ENCODE measurements around the gene OMP. TPM values are rescaled to one million over a fixed set of nuclear protein-coding genes. Genes with fewer than 3 reads are reported as not detected.

OMP gene
- total and polyA plus RNA-seq, 2 donors from 2014 or later, result 1.8 TPM; not detected in 1

GRCh38 chr11:77146261-77147035 is 43.8 kb downstream of the OMP start:
- no peak overlapping the region for H3K9ac ChIP-seq (ENCODE audit: low read length in 3 of 3)
- no peaks in the 10 kb centered on the region for H3K27me3 ChIP-seq (ENCODE audit: control insufficient read depth, insufficient read depth, low read length)
- intact Hi-C loops (cut with DNase I), result no loop called here
- no peak for FAIRE-seq
- no peaks in the 10 kb centered on the region for H3K9me3 ChIP-seq (ENCODE audit: control insufficient read depth in 2 of 3, insufficient read depth in 1 of 3, low read length in 3 of 3)
- TF ChIP-seq CTCF (IDR thresholded peaks at IDR 0.05; ENCODE audit: borderline replicate concordance, extremely low read depth, insufficient read depth), result no peak
- H3K27ac ChIP-seq (ENCODE audit: low read depth in 2 of 2, low read length in 2 of 2), result no peak overlapping the region
- DNase-seq, result peak in 1 of 5 donors; percentile 63
- no peaks in the 10 kb centered on the region for H3K36me3 ChIP-seq (ENCODE audit: control insufficient read depth in 2 of 3, insufficient read depth in 3 of 3, low read length in 3 of 3)
- H3K4me1 ChIP-seq (ENCODE audit: control insufficient read depth in 2 of 3, insufficient read depth in 2 of 3, low read depth in 1 of 3, low read length in 3 of 3), result peaks cover 0 to 13% (median 5%) of the 10 kb centered on the region in 3 donors
- H3K4me3 ChIP-seq (ENCODE audit: low read length in 3 of 3), result no peak overlapping the region

DNA sequence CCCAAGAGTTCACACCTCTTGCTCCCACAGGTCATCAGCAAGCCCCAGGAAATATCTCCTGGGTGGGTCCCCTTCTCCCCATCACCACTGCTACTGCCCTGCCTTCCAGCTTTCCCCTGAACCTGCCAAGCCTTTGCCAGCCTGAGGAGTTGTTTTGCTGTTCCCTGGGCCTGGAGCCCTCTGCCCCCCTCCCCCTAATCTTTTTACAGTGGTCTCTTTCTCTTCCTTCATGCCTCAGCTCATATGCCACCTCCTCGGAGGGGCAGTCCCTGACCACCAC is 44.3 kb downstream of the OMP start:
- FAIRE-seq, result no peak
- Histone ChIP-seq H3K9me3 (ENCODE audit: control insufficient read depth in 2 of 3, insufficient read depth in 1 of 3, low read length in 3 of 3) (no peaks in the 10 kb centered on the region), H3K4me1 (ENCODE audit: control insufficient read depth in 2 of 3, insufficient read depth in 2 of 3, low read depth in 1 of 3, low read length in 3 of 3) (peaks cover 0 to 13% (median 5%) of the 10 kb centered on the region in 3 donors), H3K36me3 (ENCODE audit: control insufficient read depth in 2 of 3, insufficient read depth in 3 of 3, low read length in 3 of 3) (no peaks in the 10 kb centered on the region), H3K9ac (ENCODE audit: low read length in 3 of 3) (no peak overlapping the region), H3K27ac (ENCODE audit: low read depth in 2 of 2, low read length in 2 of 2) (no peak overlapping the region), H3K4me3 (ENCODE audit: low read length in 3 of 3) (no peak overlapping the region), H3K27me3 (ENCODE audit: control insufficient read depth, insufficient read depth, low read length) (no peaks in the 10 kb centered on the region)
- peak in 1 of 5 donors; percentile 32 for DNase-seq
- intact Hi-C loops (cut with DNase I), result no loop called here
- TF ChIP-seq CTCF (IDR thresholded peaks at IDR 0.05; ENCODE audit: borderline replicate concordance, extremely low read depth, insufficient read depth), result no peak

DNA sequence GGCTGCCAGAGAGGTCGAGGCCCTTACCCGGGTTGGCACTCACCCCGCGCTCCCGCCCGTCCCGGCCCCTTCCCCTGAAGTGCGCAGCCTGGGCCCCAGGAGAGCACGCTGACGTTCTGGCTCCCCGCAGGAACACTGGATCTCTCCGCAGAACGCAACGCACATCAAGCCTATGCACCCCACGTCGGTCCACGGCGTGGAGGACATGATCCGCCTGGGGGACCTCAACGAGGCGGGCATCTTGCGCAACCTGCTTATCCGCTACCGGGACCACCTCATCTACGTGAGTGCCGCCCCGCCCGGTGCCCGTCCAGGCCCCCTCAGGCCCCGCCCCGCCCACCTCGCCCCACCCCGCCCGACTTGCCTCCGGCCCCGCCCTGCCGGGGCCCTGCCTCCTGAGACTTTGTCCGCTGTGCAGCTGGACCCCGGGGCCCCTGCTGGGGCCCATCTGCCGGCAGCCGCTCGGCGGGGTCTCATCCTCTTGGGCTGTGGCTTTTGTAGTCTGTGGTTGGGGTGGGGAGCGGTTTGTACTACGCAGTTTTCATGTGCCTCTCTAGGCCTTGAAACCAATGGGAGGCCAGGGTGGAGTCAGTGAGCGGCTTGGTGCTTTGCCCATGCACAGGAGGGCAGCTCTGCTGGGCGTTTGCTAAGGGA is 45.2 kb downstream of the OMP start:
- H3K27me3 ChIP-seq (ENCODE audit: control insufficient read depth, insufficient read depth, low read length), result no peaks in the 10 kb centered on the region
- DNase-seq, result peak in 4 of 5 donors; percentile 25 to 68 (median 53)
- peaks cover 0 to 13% (median 5%) of the 10 kb centered on the region in 3 donors for H3K4me1 ChIP-seq (ENCODE audit: control insufficient read depth in 2 of 3, insufficient read depth in 2 of 3, low read depth in 1 of 3, low read length in 3 of 3)
- no peaks in the 10 kb centered on the region for H3K9me3 ChIP-seq (ENCODE audit: control insufficient read depth in 2 of 3, insufficient read depth in 1 of 3, low read length in 3 of 3)
- peak overlapping the region in 2 of 3 donors; percentile 19 to 41 for H3K4me3 ChIP-seq (ENCODE audit: low read length in 3 of 3)
- intact Hi-C loops (cut with DNase I), result no loop called here
- no peak for TF ChIP-seq CTCF (IDR thresholded peaks at IDR 0.05; ENCODE audit: borderline replicate concordance, extremely low read depth, insufficient read depth)
- no peak overlapping the region for H3K27ac ChIP-seq (ENCODE audit: low read depth in 2 of 2, low read length in 2 of 2)
- no peak overlapping the region for H3K9ac ChIP-seq (ENCODE audit: low read length in 3 of 3)
- FAIRE-seq, result no peak
- no peaks in the 10 kb centered on the region for H3K36me3 ChIP-seq (ENCODE audit: control insufficient read depth in 2 of 3, insufficient read depth in 3 of 3, low read length in 3 of 3)
